ENCODE measurements around the gene DEAF1. TPM values are rescaled to one million over a fixed set of nuclear protein-coding genes. Genes with fewer than 3 reads are reported as not detected.

The DEAF1 gene
- total and polyA plus RNA-seq, 9 of the 15 experiments (the other 6 are each of a cell fraction or from before 2014, with no cell fraction given): 2.0 to 69.1 (median 26.8) TPM

DNA sequence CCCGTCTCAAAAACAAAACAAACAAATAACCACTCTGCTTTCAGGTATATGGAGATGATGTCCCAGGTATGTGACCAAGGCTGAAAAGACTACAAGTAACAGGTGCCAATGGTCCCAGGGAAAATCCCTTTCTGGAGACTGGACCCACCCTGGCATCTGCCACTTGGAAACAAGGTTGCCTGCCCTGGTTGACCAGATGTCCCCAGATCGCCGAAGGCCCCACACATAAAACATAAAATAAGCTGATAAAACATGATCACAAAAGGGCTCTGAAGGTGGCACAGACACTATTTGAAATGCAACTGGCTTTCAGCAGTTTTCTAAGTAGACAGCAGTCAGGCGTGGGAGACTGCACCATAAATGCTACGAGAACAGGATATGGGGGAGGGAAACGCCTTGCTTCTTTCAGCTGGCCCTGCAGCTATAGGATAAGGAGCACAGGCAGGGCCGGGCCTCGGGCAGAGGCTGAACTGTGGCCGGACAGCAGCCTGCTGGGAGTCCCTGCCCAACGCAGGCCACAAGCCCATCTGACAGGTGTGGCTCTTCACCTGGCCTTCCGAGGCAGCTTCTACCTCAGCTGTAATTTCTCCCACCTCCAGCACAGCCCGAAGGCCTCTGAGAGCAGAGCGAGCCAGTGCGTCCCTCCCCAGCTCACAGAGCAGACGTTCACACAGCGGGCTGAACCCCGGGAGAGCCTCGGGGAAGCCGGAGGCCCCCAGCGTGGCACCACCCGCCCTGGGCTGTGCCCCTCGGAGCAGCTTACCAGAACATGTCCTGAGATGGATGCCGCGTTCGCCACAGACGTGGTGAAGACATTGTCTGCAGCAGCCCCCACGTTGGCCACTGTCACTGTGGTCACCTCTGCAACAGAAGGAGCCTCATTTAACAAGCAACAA is 4.0 kb downstream of the DEAF1 start (continued):
- TF ChIP-seq, protein P1, sequence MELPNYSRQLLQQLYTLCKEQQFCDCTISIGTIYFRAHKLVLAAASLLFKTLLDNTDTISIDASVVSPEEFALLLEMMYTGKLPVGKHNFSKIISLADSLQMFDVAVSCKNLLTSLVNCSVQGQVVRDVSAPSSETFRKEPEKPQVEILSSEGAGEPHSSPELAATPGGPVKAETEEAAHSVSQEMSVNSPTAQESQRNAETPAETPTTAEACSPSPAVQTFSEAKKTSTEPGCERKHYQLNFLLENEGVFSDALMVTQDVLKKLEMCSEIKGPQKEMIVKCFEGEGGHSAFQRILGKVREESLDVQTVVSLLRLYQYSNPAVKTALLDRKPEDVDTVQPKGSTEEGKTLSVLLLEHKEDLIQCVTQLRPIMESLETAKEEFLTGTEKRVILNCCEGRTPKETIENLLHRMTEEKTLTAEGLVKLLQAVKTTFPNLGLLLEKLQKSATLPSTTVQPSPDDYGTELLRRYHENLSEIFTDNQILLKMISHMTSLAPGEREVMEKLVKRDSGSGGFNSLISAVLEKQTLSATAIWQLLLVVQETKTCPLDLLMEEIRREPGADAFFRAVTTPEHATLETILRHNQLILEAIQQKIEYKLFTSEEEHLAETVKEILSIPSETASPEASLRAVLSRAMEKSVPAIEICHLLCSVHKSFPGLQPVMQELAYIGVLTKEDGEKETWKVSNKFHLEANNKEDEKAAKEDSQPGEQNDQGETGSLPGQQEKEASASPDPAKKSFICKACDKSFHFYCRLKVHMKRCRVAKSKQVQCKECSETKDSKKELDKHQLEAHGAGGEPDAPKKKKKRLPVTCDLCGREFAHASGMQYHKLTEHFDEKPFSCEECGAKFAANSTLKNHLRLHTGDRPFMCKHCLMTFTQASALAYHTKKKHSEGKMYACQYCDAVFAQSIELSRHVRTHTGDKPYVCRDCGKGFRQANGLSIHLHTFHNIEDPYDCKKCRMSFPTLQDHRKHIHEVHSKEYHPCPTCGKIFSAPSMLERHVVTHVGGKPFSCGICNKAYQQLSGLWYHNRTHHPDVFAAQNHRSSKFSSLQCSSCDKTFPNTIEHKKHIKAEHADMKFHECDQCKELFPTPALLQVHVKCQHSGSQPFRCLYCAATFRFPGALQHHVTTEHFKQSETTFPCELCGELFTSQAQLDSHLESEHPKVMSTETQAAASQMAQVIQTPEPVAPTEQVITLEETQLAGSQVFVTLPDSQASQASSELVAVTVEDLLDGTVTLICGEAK (IDR thresholded peaks at IDR 0.05): no peak
- TF ChIP-seq, protein P1 (CRISPR knock-in tag; IDR thresholded peaks at IDR 0.05): no peak
- TF ChIP-seq NFIC (IDR thresholded peaks at IDR 0.05) (no peak; the same call in 1 of the 2 replicates), FOXM1 (IDR thresholded peaks at IDR 0.05; ENCODE audit: low read depth) (no peak), FOXM1 (CRISPR knock-in tag; IDR thresholded peaks at IDR 0.05; ENCODE audit: low read depth) (no peak), DACH1 (IDR thresholded peaks at IDR 0.05; ENCODE audit: partially characterized antibody) (peak; percentile 74), GTF2B (IDR thresholded peaks at IDR 0.05; ENCODE audit: extremely low read depth, insufficient read length) (no peak), TSC22D4 (tag; IDR thresholded peaks at IDR 0.05) (no peak), L3MBTL2 (IDR thresholded peaks at IDR 0.05) (peak; percentile 24; the same call in 1 of the 2 replicates), ZKSCAN8 (CRISPR knock-in tag; IDR thresholded peaks at IDR 0.05) (peak; percentile 58; the same call in 1 of the 2 replicates), ZNF197 (CRISPR knock-in tag; IDR thresholded peaks at IDR 0.05; ENCODE audit: low read depth) (no peak), RAD21 (CRISPR knock-in tag; conservative IDR thresholded peaks at IDR 0.05 in 1 of 2, IDR thresholded peaks at IDR 0.05 in 1 of 2) (no peak), EGR1 (conservative IDR thresholded peaks at IDR 0.05) (peak; percentile 61)
- TF ChIP-seq, protein P2, sequence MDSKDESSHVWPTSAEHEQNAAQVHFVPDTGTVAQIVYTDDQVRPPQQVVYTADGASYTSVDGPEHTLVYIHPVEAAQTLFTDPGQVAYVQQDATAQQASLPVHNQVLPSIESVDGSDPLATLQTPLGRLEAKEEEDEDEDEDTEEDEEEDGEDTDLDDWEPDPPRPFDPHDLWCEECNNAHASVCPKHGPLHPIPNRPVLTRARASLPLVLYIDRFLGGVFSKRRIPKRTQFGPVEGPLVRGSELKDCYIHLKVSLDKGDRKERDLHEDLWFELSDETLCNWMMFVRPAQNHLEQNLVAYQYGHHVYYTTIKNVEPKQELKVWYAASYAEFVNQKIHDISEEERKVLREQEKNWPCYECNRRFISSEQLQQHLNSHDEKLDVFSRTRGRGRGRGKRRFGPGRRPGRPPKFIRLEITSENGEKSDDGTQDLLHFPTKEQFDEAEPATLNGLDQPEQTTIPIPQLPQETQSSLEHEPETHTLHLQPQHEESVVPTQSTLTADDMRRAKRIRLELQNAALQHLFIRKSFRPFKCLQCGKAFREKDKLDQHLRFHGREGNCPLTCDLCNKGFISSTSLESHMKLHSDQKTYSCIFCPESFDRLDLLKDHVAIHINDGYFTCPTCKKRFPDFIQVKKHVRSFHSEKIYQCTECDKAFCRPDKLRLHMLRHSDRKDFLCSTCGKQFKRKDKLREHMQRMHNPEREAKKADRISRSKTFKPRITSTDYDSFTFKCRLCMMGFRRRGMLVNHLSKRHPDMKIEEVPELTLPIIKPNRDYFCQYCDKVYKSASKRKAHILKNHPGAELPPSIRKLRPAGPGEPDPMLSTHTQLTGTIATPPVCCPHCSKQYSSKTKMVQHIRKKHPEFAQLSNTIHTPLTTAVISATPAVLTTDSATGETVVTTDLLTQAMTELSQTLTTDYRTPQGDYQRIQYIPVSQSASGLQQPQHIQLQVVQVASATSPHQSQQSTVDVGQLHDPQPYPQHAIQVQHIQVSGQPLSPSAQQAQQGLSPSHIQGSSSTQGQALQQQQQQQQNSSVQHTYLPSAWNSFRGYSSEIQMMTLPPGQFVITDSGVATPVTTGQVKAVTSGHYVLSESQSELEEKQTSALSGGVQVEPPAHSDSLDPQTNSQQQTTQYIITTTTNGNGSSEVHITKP (IDR thresholded peaks at IDR 0.05; ENCODE audit: partially characterized antibody): peak; percentile 37
